PC-3 (cell line): ENCODE data around the gene RMC1.

Experiments
- EZH2 ChIP-seq: fragments of 300-600 bp; sonication (generic); IDR thresholded peaks from one replicate; pipeline ENCODE4 v1.6.1; 2017; ENCODE audit warnings: antibody characterized with exemption, mild to moderate bottlenecking, low read length; ENCODE audit not compliant: unreplicated experiment
- EZH2phosphoT487 ChIP-seq: fragments of 300-600 bp; sonication (generic); IDR thresholded peaks from 2 replicates; pipeline ENCODE4 v1.6.1; 2018; ENCODE audit warnings: mild to moderate bottlenecking, antibody characterized with exemption, low read length, borderline replicate concordance
- TF ChIP-seq, protein P1 (sequence below): fragments of 300-600 bp; sonication (generic); conservative IDR thresholded peaks from 2 replicates; pipeline ENCODE4 v1.5.1; 2017; ENCODE audit warnings: antibody characterized with exemption, low read depth, mild to moderate bottlenecking, low read length

DNA sequence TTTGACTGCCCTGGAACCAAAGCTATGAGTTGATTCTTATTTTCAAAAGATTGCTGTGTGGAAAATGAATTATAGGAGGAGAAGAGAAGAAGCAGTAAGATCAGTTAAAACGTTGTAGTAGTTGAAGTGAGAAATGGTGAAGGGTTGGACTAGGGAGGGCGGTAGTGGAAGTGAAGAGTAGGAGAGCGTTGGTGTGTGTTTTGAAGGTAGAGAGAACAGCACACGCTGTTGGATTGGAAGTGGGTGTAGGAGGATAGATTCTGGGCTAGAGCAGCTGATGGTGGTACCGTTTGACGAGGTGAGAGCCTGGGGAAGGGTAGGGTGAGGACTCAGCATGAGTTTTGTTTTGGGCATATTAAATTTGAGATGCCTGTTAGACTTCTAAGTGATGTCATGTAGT, 31.8 kb upstream of the RMC1 start:
- TF ChIP-seq, protein P1, sequence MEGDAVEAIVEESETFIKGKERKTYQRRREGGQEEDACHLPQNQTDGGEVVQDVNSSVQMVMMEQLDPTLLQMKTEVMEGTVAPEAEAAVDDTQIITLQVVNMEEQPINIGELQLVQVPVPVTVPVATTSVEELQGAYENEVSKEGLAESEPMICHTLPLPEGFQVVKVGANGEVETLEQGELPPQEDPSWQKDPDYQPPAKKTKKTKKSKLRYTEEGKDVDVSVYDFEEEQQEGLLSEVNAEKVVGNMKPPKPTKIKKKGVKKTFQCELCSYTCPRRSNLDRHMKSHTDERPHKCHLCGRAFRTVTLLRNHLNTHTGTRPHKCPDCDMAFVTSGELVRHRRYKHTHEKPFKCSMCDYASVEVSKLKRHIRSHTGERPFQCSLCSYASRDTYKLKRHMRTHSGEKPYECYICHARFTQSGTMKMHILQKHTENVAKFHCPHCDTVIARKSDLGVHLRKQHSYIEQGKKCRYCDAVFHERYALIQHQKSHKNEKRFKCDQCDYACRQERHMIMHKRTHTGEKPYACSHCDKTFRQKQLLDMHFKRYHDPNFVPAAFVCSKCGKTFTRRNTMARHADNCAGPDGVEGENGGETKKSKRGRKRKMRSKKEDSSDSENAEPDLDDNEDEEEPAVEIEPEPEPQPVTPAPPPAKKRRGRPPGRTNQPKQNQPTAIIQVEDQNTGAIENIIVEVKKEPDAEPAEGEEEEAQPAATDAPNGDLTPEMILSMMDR = no peak
- TF ChIP-seq EZH2phosphoT487 (no peak), EZH2 (no peak)
